GM19372 (cell line): ENCODE measurements around the gene WDR37.

Source experiments
- ATAC-seq: cut with Tn5 transposase; IDR thresholded peaks from one replicate; pipeline ENCODE4 v1.9.1; 2021; ENCODE audit warnings: mild to moderate bottlenecking, low read depth, moderate library complexity; ENCODE audit not compliant: unreplicated experiment

The WDR37 gene

GRCh38 chr10:1180071-1180730, 124.0 kb downstream of the WDR37 start:
- ATAC-seq = no peak

GRCh38 chr10:1180836-1181235, 124.7 kb downstream of the WDR37 start:
- no peak for ATAC-seq
